Smooth muscle cell (in vitro differentiated cells): ENCODE results near the gene RNGTT. TPM values are rescaled to one million over a fixed set of nuclear protein-coding genes. Genes with fewer than 3 reads are reported as not detected.
"Not testable (repeated sequence)": the region's sequence is repeated elsewhere in the genome, so short reads cannot be mapped to it uniquely, and the experiment has no call there.

Experiments
- DNase-seq: peaks from one replicate; lab custom pipeline; 2025; ENCODE audit not compliant: unreplicated experiment; lab: John Stamatoyannopoulos, UW
- H2AFZ ChIP-seq: fragments of 200-600 bp; sonication (generic); 2 replicates; pipeline ENCODE4 v1.6.0; 2016; ENCODE audit warnings: antibody characterized with exemption, low read depth, mild to moderate bottlenecking
- H3F3A ChIP-seq: fragments of 200-600 bp; sonication (generic); 2 replicates; pipeline ENCODE4 v1.6.0; 2017; ENCODE audit warnings: antibody characterized with exemption, low read depth
- H3K27ac ChIP-seq: fragments of 200-600 bp; sonication (generic); 2 replicates; pipeline ENCODE4 v1.5.1; 2016; ENCODE audit warnings: low read depth, mild to moderate bottlenecking
- H3K27me3 ChIP-seq: fragments of 200-600 bp; sonication (generic); 2 replicates; pipeline ENCODE4 v1.6.1; 2016; ENCODE audit warnings: low read depth, mild to moderate bottlenecking
- H3K36me3 ChIP-seq: fragments of 200-600 bp; sonication (generic); 2 replicates; pipeline ENCODE4 v1.5.1; 2016; ENCODE audit warnings: low read depth
- H3K4me1 ChIP-seq: fragments of 200-600 bp; sonication (generic); 2 replicates; pipeline ENCODE4 v1.5.1; 2016; ENCODE audit warnings: low read depth
- H3K4me2 ChIP-seq: fragments of 200-600 bp; sonication (generic); 2 replicates; pipeline ENCODE4 v1.6.0; 2016; ENCODE audit warnings: mild to moderate bottlenecking
- H3K4me3 ChIP-seq: fragments of 200-600 bp; sonication (generic); 2 replicates; pipeline ENCODE4 v1.5.1; 2016; ENCODE audit warnings: mild to moderate bottlenecking
- H3K79me2 ChIP-seq: fragments of 200-600 bp; sonication (generic); 2 replicates; pipeline ENCODE4 v1.6.0; 2016; ENCODE audit warnings: low read depth, mild to moderate bottlenecking
- H3K9ac ChIP-seq: fragments of 200-600 bp; sonication (generic); 2 replicates; pipeline ENCODE4 v1.6.0; 2016; ENCODE audit warnings: low read depth
- H3K9me3 ChIP-seq: fragments of 200-600 bp; sonication (generic); replicated peaks from 2 replicates; pipeline ENCODE4 v1.5.1; 2016; ENCODE audit warnings: low read depth
- H4K20me1 ChIP-seq: fragments of 200-600 bp; sonication (generic); 2 replicates; pipeline ENCODE4 v1.6.0; 2016; ENCODE audit warnings: low read depth
- WGBS: methylation state at CpG from one replicate; pipeline ENCODE4 v1.1.7; 2016; ENCODE audit warnings: low lambda C conversion rate; 5-methylcytosine and 5-hydroxymethylcytosine counted together
- polyA plus RNA-seq: library from polyadenylated mRNA; unstranded; fragments of >200 nt; fragmentation: Nextera tagmentation; extraction: Ambion mirVana; gene quantifications from 2 replicates; pipeline ENCODE4 v1.2.1, GENCODE V29; 2016
- total RNA-seq: library from RNA; depleted of rRNA; stranded (reverse); fragments of >200 nt; gene quantifications from 2 replicates; pipeline ENCODE4 v1.2.3, GENCODE V29; 2014
- TF ChIP-seq, protein P1 (sequence below): fragments of 200-600 bp; sonication (generic); IDR thresholded peaks from 2 replicates; pipeline ENCODE4 v1.5.1; 2017; ENCODE audit warnings: borderline replicate concordance, mild to moderate bottlenecking, antibody characterized with exemption; ENCODE audit not compliant: insufficient read depth, poor library complexity, severe bottlenecking

The RNGTT gene
- total and polyA plus RNA-seq, 2 experiments from 2014 or later: 7.5 to 22.7 TPM

DNA sequence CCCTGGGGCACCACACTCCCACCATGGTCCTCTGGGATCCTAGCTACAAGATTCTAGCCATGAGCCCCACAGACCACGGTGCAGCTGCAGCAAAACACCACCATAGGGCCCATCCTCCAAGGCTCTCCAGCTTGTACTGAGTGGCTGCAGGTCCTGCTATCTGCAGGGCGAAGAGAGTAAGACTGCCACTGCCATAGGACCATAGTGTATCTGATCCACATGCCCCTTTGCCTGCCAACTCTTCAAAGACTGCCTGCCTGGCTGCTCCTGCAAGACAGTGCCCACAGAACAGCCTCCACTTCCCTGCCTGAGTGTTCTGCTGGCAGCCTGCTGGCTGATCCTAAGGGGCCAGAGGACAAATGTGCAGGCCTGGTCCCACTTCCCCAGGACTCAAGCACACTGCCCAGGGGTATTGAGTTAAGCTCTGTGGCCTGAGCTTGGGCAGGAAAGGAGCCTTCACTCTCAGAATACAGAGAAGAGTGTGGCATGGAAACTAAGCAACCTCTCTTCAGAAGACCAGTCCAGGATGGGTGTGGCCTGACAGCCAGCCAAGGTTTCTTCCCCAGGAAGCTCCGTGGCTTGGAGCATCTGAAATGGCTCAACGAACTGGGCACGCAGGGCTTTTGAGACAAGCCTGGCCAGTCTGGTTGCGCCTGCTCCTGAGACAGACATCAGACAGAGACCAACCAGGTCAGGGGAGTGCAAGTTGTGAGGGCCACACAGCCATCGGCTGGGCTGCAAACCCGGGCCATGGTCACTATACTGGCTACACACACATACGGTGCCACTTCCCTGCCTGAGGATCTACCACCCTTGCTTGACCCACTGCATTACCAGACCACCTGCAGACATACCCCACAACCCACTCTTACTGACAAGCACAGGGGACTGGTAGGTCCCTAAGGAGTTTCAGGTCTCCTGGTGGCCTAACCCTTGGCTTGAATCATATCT lies 54.5 kb downstream of the RNGTT start:
- H3K4me2 ChIP-seq: no peak overlapping the region
- no peak for DNase-seq
- H2AFZ ChIP-seq: no peak overlapping the region
- H3K9me3 ChIP-seq: no peaks in the 10 kb centered on the region
- H3K27me3 ChIP-seq: no peaks in the 10 kb centered on the region
- peaks cover 1% of the 10 kb centered on the region for H3K4me1 ChIP-seq
- H3K79me2 ChIP-seq: peaks cover 34% of the 10 kb centered on the region
- peaks cover 60% of the 10 kb centered on the region for H4K20me1 ChIP-seq
- 94% methylated on average over 8 of the region's 9 CpGs for WGBS
- H3F3A ChIP-seq: no peaks in the 10 kb centered on the region
- peaks cover 3% of the 10 kb centered on the region for H3K36me3 ChIP-seq
- H3K27ac ChIP-seq: no peak overlapping the region
- H3K4me3 ChIP-seq: no peak overlapping the region
- TF ChIP-seq, protein P1, sequence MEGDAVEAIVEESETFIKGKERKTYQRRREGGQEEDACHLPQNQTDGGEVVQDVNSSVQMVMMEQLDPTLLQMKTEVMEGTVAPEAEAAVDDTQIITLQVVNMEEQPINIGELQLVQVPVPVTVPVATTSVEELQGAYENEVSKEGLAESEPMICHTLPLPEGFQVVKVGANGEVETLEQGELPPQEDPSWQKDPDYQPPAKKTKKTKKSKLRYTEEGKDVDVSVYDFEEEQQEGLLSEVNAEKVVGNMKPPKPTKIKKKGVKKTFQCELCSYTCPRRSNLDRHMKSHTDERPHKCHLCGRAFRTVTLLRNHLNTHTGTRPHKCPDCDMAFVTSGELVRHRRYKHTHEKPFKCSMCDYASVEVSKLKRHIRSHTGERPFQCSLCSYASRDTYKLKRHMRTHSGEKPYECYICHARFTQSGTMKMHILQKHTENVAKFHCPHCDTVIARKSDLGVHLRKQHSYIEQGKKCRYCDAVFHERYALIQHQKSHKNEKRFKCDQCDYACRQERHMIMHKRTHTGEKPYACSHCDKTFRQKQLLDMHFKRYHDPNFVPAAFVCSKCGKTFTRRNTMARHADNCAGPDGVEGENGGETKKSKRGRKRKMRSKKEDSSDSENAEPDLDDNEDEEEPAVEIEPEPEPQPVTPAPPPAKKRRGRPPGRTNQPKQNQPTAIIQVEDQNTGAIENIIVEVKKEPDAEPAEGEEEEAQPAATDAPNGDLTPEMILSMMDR: no peak
- no peak overlapping the region for H3K9ac ChIP-seq

DNA sequence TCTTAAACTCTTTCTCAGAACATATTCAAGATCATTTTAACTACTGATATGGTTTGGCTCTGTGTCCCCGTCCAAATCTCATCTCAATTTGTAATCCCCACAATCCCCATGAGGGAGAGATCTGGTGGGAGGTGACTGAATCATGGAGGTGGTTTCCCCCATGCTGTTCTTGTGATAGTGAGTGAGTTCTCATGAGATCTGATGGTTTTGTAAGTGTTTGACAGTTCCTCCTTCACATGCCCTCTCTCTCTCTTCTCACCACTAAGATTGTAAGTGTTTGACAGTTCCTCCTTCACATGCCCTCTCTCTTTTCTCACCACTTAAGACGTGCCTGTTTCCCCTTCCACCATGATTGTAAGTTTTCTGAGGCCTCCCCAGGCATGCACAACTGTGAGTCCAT lies 56.3 kb downstream of the RNGTT start:
- WGBS: 74% methylated on average over 2 of the region's 2 CpGs
- H3K27me3 ChIP-seq, H3K36me3 ChIP-seq, H3K4me3 ChIP-seq, H3K9ac ChIP-seq, H2AFZ ChIP-seq, H3K9me3 ChIP-seq, H3K4me1 ChIP-seq, DNase-seq, H3K4me2 ChIP-seq, H3K27ac ChIP-seq, H3F3A ChIP-seq: not testable (repeated sequence)
- peaks cover 43% of the 10 kb centered on the region for H4K20me1 ChIP-seq
- peaks cover 26% of the 10 kb centered on the region for H3K79me2 ChIP-seq

DNA sequence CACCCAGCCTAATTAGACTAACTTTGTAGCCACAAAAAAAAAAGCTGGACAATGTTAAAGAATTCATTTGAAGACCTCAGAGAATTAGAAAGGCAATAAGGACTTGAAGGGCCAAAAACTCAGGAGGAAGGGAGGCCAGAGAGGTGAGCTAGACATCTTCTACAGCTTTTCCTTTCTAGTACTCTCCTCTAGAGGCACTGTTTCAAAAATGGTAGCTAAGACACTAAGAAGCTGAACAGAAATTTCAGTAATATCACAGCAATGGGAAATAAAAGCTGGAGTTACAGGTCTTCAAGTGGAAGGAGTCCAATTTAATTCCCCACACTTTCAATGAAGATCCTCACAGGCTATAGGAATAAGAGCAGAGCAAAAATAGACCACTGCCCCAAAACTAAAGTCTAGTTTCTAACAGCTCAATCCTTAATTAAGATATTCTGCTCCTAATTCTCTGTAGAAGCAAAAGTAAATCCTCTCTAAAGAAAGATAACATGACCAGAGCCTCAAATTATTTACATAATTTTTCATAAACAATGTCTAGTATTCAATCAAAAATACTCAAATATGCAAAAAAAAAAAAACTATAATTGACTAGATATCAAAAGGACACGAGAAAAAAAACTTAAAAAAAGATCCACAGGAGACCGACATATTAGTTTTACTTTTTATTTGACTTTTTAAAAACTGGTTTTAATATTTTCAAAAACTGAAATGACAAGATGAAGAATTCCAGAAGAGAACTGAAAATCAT lies 63.7 kb downstream of the RNGTT start:
- Histone ChIP-seq H3K4me2 (no peak overlapping the region), H3F3A (no peaks in the 10 kb centered on the region), H2AFZ (no peak overlapping the region), H3K9me3 (no peaks in the 10 kb centered on the region), H3K79me2 (no peaks in the 10 kb centered on the region), H3K27me3 (no peaks in the 10 kb centered on the region), H3K36me3 (peaks cover 5% of the 10 kb centered on the region), H3K4me3 (no peak overlapping the region), H4K20me1 (no peaks in the 10 kb centered on the region), H3K4me1 (no peaks in the 10 kb centered on the region), H3K27ac (no peak overlapping the region), H3K9ac (no peak overlapping the region)
- WGBS: 95% methylated on average over 2 of the region's 2 CpGs
- TF ChIP-seq, protein P1: peak; percentile 7
- DNase-seq: no peak

DNA sequence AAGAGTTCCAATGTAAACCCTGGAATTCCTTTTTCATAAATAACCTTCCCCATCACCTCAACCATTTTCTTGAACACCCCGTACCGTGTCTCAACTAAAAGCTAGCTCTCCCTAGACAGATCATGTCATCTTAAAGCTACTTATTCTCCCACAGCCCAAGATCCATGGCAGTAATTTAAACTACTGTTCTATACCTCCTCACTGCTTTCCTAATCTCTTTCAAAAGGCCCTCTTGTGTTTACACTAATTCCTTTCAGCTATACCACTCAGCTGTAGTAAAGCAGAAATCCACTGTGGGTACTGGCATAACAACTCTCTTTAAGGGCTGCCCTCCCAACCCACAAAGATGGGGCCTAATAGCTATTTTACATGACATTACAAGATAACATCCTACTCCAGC lies 67.5 kb downstream of the RNGTT start:
- no peak overlapping the region for H3K27ac ChIP-seq
- no peaks in the 10 kb centered on the region for H3K27me3 ChIP-seq
- no peaks in the 10 kb centered on the region for H3K79me2 ChIP-seq
- H3K9me3 ChIP-seq: no peaks in the 10 kb centered on the region
- no peak overlapping the region for H3K9ac ChIP-seq
- no peaks in the 10 kb centered on the region for H3K4me1 ChIP-seq
- 96% methylated on average over 2 of the region's 2 CpGs for WGBS
- no peaks in the 10 kb centered on the region for H4K20me1 ChIP-seq
- TF ChIP-seq, protein P1: no peak
- H3K4me3 ChIP-seq: no peak overlapping the region
- no peak overlapping the region for H2AFZ ChIP-seq
- H3K36me3 ChIP-seq: no peaks in the 10 kb centered on the region
- no peak for DNase-seq
- H3F3A ChIP-seq: no peaks in the 10 kb centered on the region
- H3K4me2 ChIP-seq: no peak overlapping the region
